ENCODE measurements around the gene ENPEP.
"Not testable (repeated sequence)": the region's sequence is repeated elsewhere in the genome, so short reads cannot be mapped to it uniquely, and the experiment has no call there.

The ENPEP gene

GRCh38 chr4:110543577-110543976 lies 67.6 kb downstream of the ENPEP start:
- Histone ChIP-seq H3K9me3 (ENCODE audit: control insufficient read depth, low read length) (no peaks in the 10 kb centered on the region), H3K27ac (ENCODE audit: insufficient read depth, low read depth, low read length, poor library complexity, severe bottlenecking) (no peak overlapping the region), H3K4me1 (ENCODE audit: control insufficient read depth, insufficient read depth, low read length) (no peaks in the 10 kb centered on the region), H3K4me3 (ENCODE audit: insufficient read depth, low read depth, low read length) (no peak overlapping the region), H3K27me3 (ENCODE audit: control insufficient read depth, insufficient read depth, low read length, poor library complexity, severe bottlenecking) (no peaks in the 10 kb centered on the region), H3K36me3 (ENCODE audit: control insufficient read depth, insufficient read depth, low read length) (no peaks in the 10 kb centered on the region)
- 85 to 94% methylated on average over 2 of the region's 2 CpGs for WGBS, 2 experiments

GRCh38 chr4:110544594-110544993 lies 68.6 kb downstream of the ENPEP start:
- Histone ChIP-seq H3K36me3 (ENCODE audit: control insufficient read depth, insufficient read depth, low read length) (no peaks in the 10 kb centered on the region), H3K27ac (ENCODE audit: insufficient read depth, low read depth, low read length, poor library complexity, severe bottlenecking) (no peak overlapping the region), H3K4me1 (ENCODE audit: control insufficient read depth, insufficient read depth, low read length) (no peaks in the 10 kb centered on the region)

GRCh38 chr4:110550260-110550659 lies 74.3 kb downstream of the ENPEP start:
- Histone ChIP-seq H3K27ac (ENCODE audit: insufficient read depth, low read depth, low read length, poor library complexity, severe bottlenecking) (no peak overlapping the region), H3K27me3 (ENCODE audit: control insufficient read depth, insufficient read depth, low read length, poor library complexity, severe bottlenecking) (no peaks in the 10 kb centered on the region), H3K9me3 (ENCODE audit: control insufficient read depth, low read length) (no peaks in the 10 kb centered on the region), H3K36me3 (ENCODE audit: control insufficient read depth, insufficient read depth, low read length) (no peaks in the 10 kb centered on the region), H3K4me3 (ENCODE audit: insufficient read depth, low read depth, low read length) (no peak overlapping the region), H3K4me1 (ENCODE audit: control insufficient read depth, insufficient read depth, low read length) (no peaks in the 10 kb centered on the region)
- 100% methylated on average over 1 of the region's 1 CpG; no CpG with 5 or more reads in 1 of the 2 experiments for WGBS, 2 experiments

More at GRCh38 chr4:110544594-110544993, 68.6 kb downstream of the ENPEP start:
- no peaks in the 10 kb centered on the region for H3K27me3 ChIP-seq (ENCODE audit: control insufficient read depth, insufficient read depth, low read length, poor library complexity, severe bottlenecking)
- no peaks in the 10 kb centered on the region for H3K9me3 ChIP-seq (ENCODE audit: control insufficient read depth, low read length)
- H3K4me3 ChIP-seq (ENCODE audit: insufficient read depth, low read depth, low read length): no peak overlapping the region

GRCh38 chr4:110553197-110553596 lies 77.2 kb downstream of the ENPEP start:
- H3K9me3 ChIP-seq (ENCODE audit: control insufficient read depth, low read length): no peaks in the 10 kb centered on the region
- no peak overlapping the region for H3K27ac ChIP-seq (ENCODE audit: insufficient read depth, low read depth, low read length, poor library complexity, severe bottlenecking)
- H3K36me3 ChIP-seq (ENCODE audit: control insufficient read depth, insufficient read depth, low read length): no peaks in the 10 kb centered on the region
- H3K27me3 ChIP-seq (ENCODE audit: control insufficient read depth, insufficient read depth, low read length, poor library complexity, severe bottlenecking): no peaks in the 10 kb centered on the region
- no peaks in the 10 kb centered on the region for H3K4me1 ChIP-seq (ENCODE audit: control insufficient read depth, insufficient read depth, low read length)
- 91 to 93% methylated on average over 2 of the region's 2 CpGs for WGBS, 2 experiments
- no peak overlapping the region for H3K4me3 ChIP-seq (ENCODE audit: insufficient read depth, low read depth, low read length)

GRCh38 chr4:110567214-110567613 lies 91.3 kb downstream of the ENPEP start:
- Histone ChIP-seq H3K27me3 (ENCODE audit: control insufficient read depth, insufficient read depth, low read length, poor library complexity, severe bottlenecking) (no peaks in the 10 kb centered on the region), H3K4me3 (ENCODE audit: insufficient read depth, low read depth, low read length) (no peak overlapping the region), H3K4me1 (ENCODE audit: control insufficient read depth, insufficient read depth, low read length) (no peaks in the 10 kb centered on the region), H3K9me3 (ENCODE audit: control insufficient read depth, low read length) (no peaks in the 10 kb centered on the region), H3K36me3 (ENCODE audit: control insufficient read depth, insufficient read depth, low read length) (no peaks in the 10 kb centered on the region), H3K27ac (ENCODE audit: insufficient read depth, low read depth, low read length, poor library complexity, severe bottlenecking) (no peak overlapping the region)
- WGBS, 2 experiments: 96 to 99% methylated on average over 5 to 6 of the region's 6 CpGs

- not testable (repeated sequence) for H3K9me3 ChIP-seq (ENCODE audit: control insufficient read depth, low read length); H3K27ac ChIP-seq (ENCODE audit: insufficient read depth, low read depth, low read length, poor library complexity, severe bottlenecking); H3K4me3 ChIP-seq (ENCODE audit: insufficient read depth, low read depth, low read length); H3K36me3 ChIP-seq (ENCODE audit: control insufficient read depth, insufficient read depth, low read length); H3K27me3 ChIP-seq (ENCODE audit: control insufficient read depth, insufficient read depth, low read length, poor library complexity, severe bottlenecking); H3K4me1 ChIP-seq (ENCODE audit: control insufficient read depth, insufficient read depth, low read length)
- whole genome bisulfite sequencing, 2 experiments: 93 to 97% methylated on average over 2 of the region's 2 CpGs
These were observed 100.7 kb downstream of the ENPEP start for GRCh38 chr4:110576696-110577095.

- H3K4me1 ChIP-seq (ENCODE audit: control insufficient read depth, insufficient read depth, low read length): no peaks in the 10 kb centered on the region
- no peaks in the 10 kb centered on the region for H3K36me3 ChIP-seq (ENCODE audit: control insufficient read depth, insufficient read depth, low read length)
- H3K27me3 ChIP-seq (ENCODE audit: control insufficient read depth, insufficient read depth, low read length, poor library complexity, severe bottlenecking): no peaks in the 10 kb centered on the region
- H3K9me3 ChIP-seq (ENCODE audit: control insufficient read depth, low read length): no peaks in the 10 kb centered on the region
- H3K27ac ChIP-seq (ENCODE audit: insufficient read depth, low read depth, low read length, poor library complexity, severe bottlenecking): no peak overlapping the region
- 74 to 81% methylated on average over 5 to 6 of the region's 7 CpGs for WGBS, 2 experiments
- H3K4me3 ChIP-seq (ENCODE audit: insufficient read depth, low read depth, low read length): no peak overlapping the region
These were observed 110.3 kb downstream of the ENPEP start for GRCh38 chr4:110586131-110586850.

GRCh38 chr4:110587666-110588285 lies 111.8 kb downstream of the ENPEP start:
- Histone ChIP-seq H3K9me3 (ENCODE audit: control insufficient read depth, low read length) (no peaks in the 10 kb centered on the region), H3K27me3 (ENCODE audit: control insufficient read depth, insufficient read depth, low read length, poor library complexity, severe bottlenecking) (no peaks in the 10 kb centered on the region), H3K36me3 (ENCODE audit: control insufficient read depth, insufficient read depth, low read length) (no peaks in the 10 kb centered on the region), H3K4me3 (ENCODE audit: insufficient read depth, low read depth, low read length) (no peak overlapping the region), H3K27ac (ENCODE audit: insufficient read depth, low read depth, low read length, poor library complexity, severe bottlenecking) (no peak overlapping the region), H3K4me1 (ENCODE audit: control insufficient read depth, insufficient read depth, low read length) (no peaks in the 10 kb centered on the region)
- 95% methylated on average over 36 of the region's 36 CpGs for WGBS, 2 experiments

GRCh38 chr4:110589297-110589696 lies 113.3 kb downstream of the ENPEP start:
- Histone ChIP-seq H3K9me3 (ENCODE audit: control insufficient read depth, low read length) (no peaks in the 10 kb centered on the region), H3K4me1 (ENCODE audit: control insufficient read depth, insufficient read depth, low read length) (no peaks in the 10 kb centered on the region), H3K36me3 (ENCODE audit: control insufficient read depth, insufficient read depth, low read length) (no peaks in the 10 kb centered on the region), H3K27me3 (ENCODE audit: control insufficient read depth, insufficient read depth, low read length, poor library complexity, severe bottlenecking) (no peaks in the 10 kb centered on the region), H3K27ac (ENCODE audit: insufficient read depth, low read depth, low read length, poor library complexity, severe bottlenecking) (no peak overlapping the region), H3K4me3 (ENCODE audit: insufficient read depth, low read depth, low read length) (no peak overlapping the region)

- H3K27me3 ChIP-seq (ENCODE audit: control insufficient read depth, insufficient read depth, low read length, poor library complexity, severe bottlenecking): no peaks in the 10 kb centered on the region
- H3K9me3 ChIP-seq (ENCODE audit: control insufficient read depth, low read length): no peaks in the 10 kb centered on the region
- no peaks in the 10 kb centered on the region for H3K36me3 ChIP-seq (ENCODE audit: control insufficient read depth, insufficient read depth, low read length)
- 94 to 100% methylated on average over 1 of the region's 1 CpG for WGBS, 2 experiments
- no peak overlapping the region for H3K27ac ChIP-seq (ENCODE audit: insufficient read depth, low read depth, low read length, poor library complexity, severe bottlenecking)
- H3K4me1 ChIP-seq (ENCODE audit: control insufficient read depth, insufficient read depth, low read length): no peaks in the 10 kb centered on the region
- H3K4me3 ChIP-seq (ENCODE audit: insufficient read depth, low read depth, low read length): no peak overlapping the region
These were observed 119.6 kb downstream of the ENPEP start for GRCh38 chr4:110595583-110595982.
